OCI-LY1 (cell line): Measurements from ENCODE around the gene ADM2.

ENCODE experiments used
- CTCF ChIP-seq: fragments of 200-600 bp; sonication (generic), shearing (Covaris generic); IDR thresholded peaks from 2 replicates; pipeline ENCODE4 v1.5.1; 2017; ENCODE audit warnings: mild to moderate bottlenecking, antibody characterized with exemption, low read length, moderate library complexity, mixed read lengths
- EZH2 ChIP-seq: fragments of 200-600 bp; sonication (generic), shearing (Covaris generic); IDR thresholded peaks from 2 replicates; pipeline ENCODE4 v1.8.0; 2017; ENCODE audit warnings: borderline replicate concordance, mixed run types, mild to moderate bottlenecking, antibody characterized with exemption, low read length, moderate library complexity, mixed read lengths

GRCh38 chr22:50483977-50484853 is 2.9 kb downstream of the ADM2 start:
- TF ChIP-seq CTCF (no peak), EZH2 (no peak)
